Neuron (in vitro differentiated cells): ENCODE measurements around the gene BACH2.

ENCODE experiments used
- H2AFZ ChIP-seq: one replicate; pipeline ENCODE4 v1.6.1; 2013; ENCODE audit warnings: low read depth, mild to moderate bottlenecking, inconsistent platforms, low read length, moderate library complexity
- H3K27me3 ChIP-seq: one replicate; pipeline ENCODE4 v1.6.1; 2013; ENCODE audit warnings: low read length; ENCODE audit not compliant: insufficient read depth
- H3K36me3 ChIP-seq: one replicate; pipeline ENCODE4 v1.6.1; 2013; ENCODE audit warnings: low read length; ENCODE audit not compliant: insufficient read depth
- H3K4me1 ChIP-seq: one replicate; pipeline ENCODE4 v1.6.1; 2013; ENCODE audit warnings: low read length; ENCODE audit not compliant: insufficient read depth
- H3K4me3 ChIP-seq: 2 replicates; pipeline ENCODE4 v1.5.1; 2013; ENCODE audit warnings: mild to moderate bottlenecking, low read length, moderate library complexity
- H3K9me3 ChIP-seq: one replicate; pipeline ENCODE4 v1.6.1; 2013; ENCODE audit warnings: low read length

The BACH2 gene

GRCh38 chr6:90096818-90097217 is 199.8 kb downstream of the BACH2 start:
- no peaks in the 10 kb centered on the region for H3K36me3 ChIP-seq
- no peak overlapping the region for H2AFZ ChIP-seq
- no peaks in the 10 kb centered on the region for H3K9me3 ChIP-seq
- peaks cover 3% of the 10 kb centered on the region for H3K4me1 ChIP-seq
- H3K4me3 ChIP-seq = no peak overlapping the region
- H3K27me3 ChIP-seq = no peaks in the 10 kb centered on the region

DNA sequence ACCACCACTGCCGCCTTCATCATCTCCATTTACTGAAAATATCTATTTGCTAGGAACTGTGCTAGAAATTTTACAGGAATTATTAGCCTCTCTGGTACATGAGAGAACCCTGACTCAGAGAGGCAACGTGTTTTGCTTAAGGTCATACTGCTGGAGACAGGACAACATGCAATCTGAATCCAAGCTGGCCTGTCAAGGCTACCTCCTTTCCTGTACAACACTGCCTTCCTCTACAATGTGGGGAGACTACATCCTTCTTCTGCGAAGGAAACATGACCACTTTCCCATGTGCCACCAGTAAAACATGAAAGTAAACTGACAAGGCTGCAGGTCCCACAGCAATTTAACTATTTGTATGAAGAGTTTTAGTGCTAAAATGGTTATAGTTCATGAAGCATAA is 200.9 kb downstream of the BACH2 start:
- Histone ChIP-seq H3K36me3 (no peaks in the 10 kb centered on the region), H3K9me3 (no peaks in the 10 kb centered on the region), H2AFZ (no peak overlapping the region), H3K4me1 (peaks cover 3% of the 10 kb centered on the region), H3K4me3 (no peak overlapping the region), H3K27me3 (no peaks in the 10 kb centered on the region)

GRCh38 chr6:90095145-90095544 is 201.5 kb downstream of the BACH2 start:
- H3K27me3 ChIP-seq = no peaks in the 10 kb centered on the region
- H3K9me3 ChIP-seq = no peaks in the 10 kb centered on the region
- H3K36me3 ChIP-seq = no peaks in the 10 kb centered on the region
- peaks cover 3% of the 10 kb centered on the region for H3K4me1 ChIP-seq
- no peak overlapping the region for H2AFZ ChIP-seq
- H3K4me3 ChIP-seq = no peak overlapping the region

- Histone ChIP-seq H3K36me3 (no peaks in the 10 kb centered on the region), H2AFZ (no peak overlapping the region), H3K9me3 (no peaks in the 10 kb centered on the region), H3K4me3 (no peak overlapping the region), H3K27me3 (no peaks in the 10 kb centered on the region), H3K4me1 (peaks cover 3% of the 10 kb centered on the region)
These were observed 203.0 kb downstream of the BACH2 start for GRCh38 chr6:90093558-90094073.

- Histone ChIP-seq H2AFZ (no peak overlapping the region), H3K4me1 (peaks cover 7% of the 10 kb centered on the region), H3K9me3 (no peaks in the 10 kb centered on the region), H3K4me3 (no peak overlapping the region), H3K27me3 (no peaks in the 10 kb centered on the region), H3K36me3 (no peaks in the 10 kb centered on the region)
These were observed 205.8 kb downstream of the BACH2 start for GRCh38 chr6:90090866-90091265.

GRCh38 chr6:90088009-90088408 is 208.6 kb downstream of the BACH2 start:
- no peak overlapping the region for H3K4me3 ChIP-seq
- no peaks in the 10 kb centered on the region for H3K27me3 ChIP-seq
- no peak overlapping the region for H2AFZ ChIP-seq
- H3K36me3 ChIP-seq = no peaks in the 10 kb centered on the region
- H3K9me3 ChIP-seq = no peaks in the 10 kb centered on the region
- peaks cover 7% of the 10 kb centered on the region for H3K4me1 ChIP-seq

- Histone ChIP-seq H3K9me3 (no peaks in the 10 kb centered on the region), H3K4me1 (peaks cover 7% of the 10 kb centered on the region), H3K27me3 (no peaks in the 10 kb centered on the region), H3K36me3 (no peaks in the 10 kb centered on the region), H2AFZ (no peak overlapping the region), H3K4me3 (no peak overlapping the region)
These were observed 209.4 kb downstream of the BACH2 start for GRCh38 chr6:90087106-90087833.

DNA sequence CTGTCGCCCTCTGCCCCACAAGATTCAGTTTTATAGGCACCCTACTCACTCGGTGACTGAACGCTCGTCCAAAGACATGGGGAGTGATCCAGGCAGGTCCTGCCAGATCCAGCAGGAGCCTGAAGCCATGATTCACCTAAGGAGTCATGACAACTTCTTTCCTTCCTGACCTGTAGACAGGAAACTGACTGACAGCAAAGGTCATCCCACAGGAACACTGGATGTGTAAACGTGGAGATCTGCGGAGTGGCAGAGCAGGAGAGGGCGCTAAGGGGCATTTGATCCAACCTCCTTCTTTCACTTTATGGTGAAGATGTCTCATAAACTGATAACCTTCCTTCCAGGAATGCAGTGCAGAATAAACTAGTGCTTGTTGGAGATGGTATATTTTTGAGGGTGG is 210.1 kb downstream of the BACH2 start:
- peaks cover 7% of the 10 kb centered on the region for H3K4me1 ChIP-seq
- no peak overlapping the region for H2AFZ ChIP-seq
- no peaks in the 10 kb centered on the region for H3K9me3 ChIP-seq
- no peaks in the 10 kb centered on the region for H3K36me3 ChIP-seq
- no peak overlapping the region for H3K4me3 ChIP-seq
- H3K27me3 ChIP-seq = no peaks in the 10 kb centered on the region

- H3K36me3 ChIP-seq = no peaks in the 10 kb centered on the region
- H3K27me3 ChIP-seq = no peaks in the 10 kb centered on the region
- no peak overlapping the region for H3K4me3 ChIP-seq
- H3K4me1 ChIP-seq = peaks cover 7% of the 10 kb centered on the region
- no peak overlapping the region for H2AFZ ChIP-seq
- no peaks in the 10 kb centered on the region for H3K9me3 ChIP-seq
These were observed 212.8 kb downstream of the BACH2 start for GRCh38 chr6:90083891-90084290.

- H3K27me3 ChIP-seq = no peaks in the 10 kb centered on the region
- H3K36me3 ChIP-seq = no peaks in the 10 kb centered on the region
- peaks cover 3% of the 10 kb centered on the region for H3K4me1 ChIP-seq
- no peak overlapping the region for H2AFZ ChIP-seq
- H3K4me3 ChIP-seq = no peak overlapping the region
- H3K9me3 ChIP-seq = no peaks in the 10 kb centered on the region
These were observed 213.8 kb downstream of the BACH2 start for GRCh38 chr6:90082847-90083246.

DNA sequence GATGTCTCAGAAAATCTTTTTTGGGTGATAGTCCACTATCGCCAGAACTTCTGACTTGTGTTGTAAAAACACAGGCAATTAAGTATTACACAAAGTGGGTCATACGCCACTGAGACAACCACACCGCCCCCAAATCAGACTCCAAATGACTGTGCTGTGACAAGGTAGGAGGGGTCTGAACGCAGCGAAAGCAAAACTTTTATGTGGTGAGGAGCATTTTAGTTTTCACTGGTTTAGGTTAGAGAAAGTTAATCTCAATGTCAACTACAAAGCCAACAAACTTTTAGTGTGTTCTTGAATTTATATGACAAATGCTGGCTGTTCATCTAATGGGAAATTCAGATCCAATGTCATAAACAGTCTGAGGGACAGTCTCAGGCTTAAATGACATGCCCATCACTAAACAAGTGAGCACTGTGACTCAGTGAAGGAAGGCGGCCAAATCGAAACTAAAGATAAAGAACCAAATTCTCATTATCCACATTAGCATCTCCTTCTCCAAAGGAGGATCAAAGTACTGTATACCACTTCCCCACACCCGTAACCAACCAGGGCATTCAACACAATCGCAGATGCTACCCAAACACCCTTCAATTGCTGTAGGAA is 215.7 kb downstream of the BACH2 start:
- Histone ChIP-seq H3K36me3 (no peaks in the 10 kb centered on the region), H3K4me1 (peaks cover 18% of the 10 kb centered on the region), H3K9me3 (no peaks in the 10 kb centered on the region), H3K27me3 (no peaks in the 10 kb centered on the region), H2AFZ (no peak overlapping the region), H3K4me3 (no peak overlapping the region)

DNA sequence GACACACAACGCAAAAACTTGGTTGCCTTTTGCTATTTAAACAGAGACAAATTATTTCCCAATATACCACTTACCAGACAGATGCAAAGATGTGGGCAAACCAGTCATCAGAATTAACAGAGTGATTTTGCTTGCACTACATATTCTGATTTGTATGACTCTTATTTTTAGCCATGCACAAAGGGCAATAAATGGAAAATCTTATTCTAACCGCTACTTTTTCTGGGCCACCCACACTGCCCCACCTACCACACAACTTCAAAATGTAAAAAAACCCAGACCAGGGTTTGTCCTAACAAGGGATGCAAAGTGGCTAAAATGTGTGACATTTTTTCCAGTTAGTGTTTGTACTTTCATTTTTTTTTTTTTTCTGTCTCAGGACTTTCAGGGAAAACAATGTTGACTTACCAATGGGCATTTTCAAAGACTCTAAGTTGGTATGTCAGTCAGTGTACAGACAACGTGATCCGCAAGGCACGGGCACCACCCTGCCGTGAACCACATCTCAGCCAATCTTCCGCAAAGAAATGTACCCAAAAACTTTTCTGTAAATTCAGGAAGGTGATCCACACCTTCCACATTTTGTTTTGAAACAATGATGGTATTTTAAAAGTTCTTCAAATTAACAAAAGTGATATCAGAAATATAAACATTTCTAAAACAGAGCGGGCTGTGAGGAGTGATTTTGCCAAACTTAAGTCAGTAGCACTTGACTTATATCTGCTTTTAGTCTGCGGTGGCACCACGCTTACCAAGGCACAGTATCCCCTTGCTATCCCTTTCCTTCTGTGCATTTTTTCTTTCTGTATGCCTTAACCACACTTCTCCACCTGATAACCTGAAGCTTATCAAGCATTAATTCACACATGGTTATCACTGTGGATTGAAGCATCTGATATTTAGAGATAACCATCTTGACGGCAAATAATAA is 216.8 kb downstream of the BACH2 start:
- Histone ChIP-seq H2AFZ (no peak overlapping the region), H3K36me3 (no peaks in the 10 kb centered on the region), H3K27me3 (no peaks in the 10 kb centered on the region), H3K4me1 (peaks cover 24% of the 10 kb centered on the region), H3K9me3 (no peaks in the 10 kb centered on the region), H3K4me3 (no peak overlapping the region)
